K562 (cell line): ENCODE results near the gene RBFOX1.

Source experiments
- HDAC2 ChIP-seq: fragments of 450-650 bp; IDR thresholded peaks from 2 replicates; pipeline ENCODE4 v1.6.1; 2016; ENCODE audit warnings: mild to moderate bottlenecking
- L3MBTL2 ChIP-seq: fragments of 450-650 bp; IDR thresholded peaks from 2 replicates; pipeline ENCODE4 v1.6.1; 2016; ENCODE audit warnings: mild to moderate bottlenecking, moderate library complexity
- POLR2A ChIP-seq: fragments of 450-650 bp; conservative IDR thresholded peaks from 2 replicates; pipeline ENCODE4 v1.6.1; 2016

- TF ChIP-seq POLR2A (no peak), L3MBTL2 (no peak), HDAC2 (no peak)
Measured at GRCh38 chr16:7755347-7755882, 422.8 kb downstream of the RBFOX1 start.
